Measurements from ENCODE around the gene OPCML. TPM values are rescaled to one million over a fixed set of nuclear protein-coding genes. Genes with fewer than 3 reads are reported as not detected.

Gene OPCML
- total RNA-seq, 1 experiment from 2014 or later, result not detected

- Histone ChIP-seq H3K9me3 (ENCODE audit: low read length) (peaks cover 17% of the 10 kb centered on the region; the same call in 1 of the 2 replicates), H3K36me3 (ENCODE audit: low read depth, low read length) (no peaks in the 10 kb centered on the region), H3F3A (ENCODE audit: low read length, unreplicated experiment) (no peaks in the 10 kb centered on the region), H3K4me3 (ENCODE audit: low read length) (no peak overlapping the region), H3K4me1 (ENCODE audit: insufficient read depth, low read length) (no peaks in the 10 kb centered on the region), H4K20me1 (ENCODE audit: low read length) (no peaks in the 10 kb centered on the region), H2AFZ (ENCODE audit: low read length) (no peak overlapping the region), H3K4me2 (ENCODE audit: low read length) (no peak overlapping the region), H3K9me2 (replicated peaks; ENCODE audit: low read length) (no peaks in the 10 kb centered on the region), H3K79me2 (ENCODE audit: low read length) (no peaks in the 10 kb centered on the region), H3K27ac (ENCODE audit: low read length) (no peak overlapping the region), H3K9ac (ENCODE audit: low read length) (no peak overlapping the region), H3K27me3 (ENCODE audit: low read length) (no peaks in the 10 kb centered on the region)
- ChIA-PET CTCF (no interaction called here), POLR2A (ENCODE audit: unreplicated experiment) (no interaction called here)
- no peak for DNase-seq
- no TSS peak for BruUV-seq (replicated peaks)
- intact Hi-C loops (cut with micrococcal nuclease), result no loop called here
- no peak for TF ChIP-seq EZH2phosphoT487 (IDR thresholded peaks at IDR 0.05; ENCODE audit: borderline replicate concordance, low read length)
- TF ChIP-seq CTCF (conservative IDR thresholded peaks at IDR 0.05; ENCODE audit: low read depth, low read length), result no peak
- no peak for TF ChIP-seq EZH2 (IDR thresholded peaks at IDR 0.05; ENCODE audit: low read length, unreplicated experiment)
- no peak for ATAC-seq
Observed at GRCh38 chr11:133383201-133383600, 149.1 kb downstream of the OPCML start.

GRCh38 chr11:133382131-133382812, 150.0 kb downstream of the OPCML start:
- intact Hi-C loops (cut with micrococcal nuclease), result no loop called here
- no peak overlapping the region for H3K4me3 ChIP-seq (ENCODE audit: low read length)
- no peak overlapping the region for H3K9ac ChIP-seq (ENCODE audit: low read length)
- H3K9me2 ChIP-seq (replicated peaks; ENCODE audit: low read length), result no peaks in the 10 kb centered on the region
- no peaks in the 10 kb centered on the region for H3K27me3 ChIP-seq (ENCODE audit: low read length)
- H2AFZ ChIP-seq (ENCODE audit: low read length), result no peak overlapping the region
- ChIA-PET POLR2A (ENCODE audit: unreplicated experiment) (no interaction called here), CTCF (no interaction called here)
- peaks cover 17% of the 10 kb centered on the region; the same call in 1 of the 2 replicates for H3K9me3 ChIP-seq (ENCODE audit: low read length)
- no TSS peak for BruUV-seq (replicated peaks)
- no peak overlapping the region for H3K4me2 ChIP-seq (ENCODE audit: low read length)
- DNase-seq, result no peak
- H4K20me1 ChIP-seq (ENCODE audit: low read length), result no peaks in the 10 kb centered on the region
- H3F3A ChIP-seq (ENCODE audit: low read length, unreplicated experiment), result no peaks in the 10 kb centered on the region
- TF ChIP-seq EZH2 (IDR thresholded peaks at IDR 0.05; ENCODE audit: low read length, unreplicated experiment) (no peak), EZH2phosphoT487 (IDR thresholded peaks at IDR 0.05; ENCODE audit: borderline replicate concordance, low read length) (no peak), CTCF (conservative IDR thresholded peaks at IDR 0.05; ENCODE audit: low read depth, low read length) (no peak)
- ATAC-seq, result no peak
- H3K27ac ChIP-seq (ENCODE audit: low read length), result no peak overlapping the region
- H3K79me2 ChIP-seq (ENCODE audit: low read length), result no peaks in the 10 kb centered on the region
- H3K4me1 ChIP-seq (ENCODE audit: insufficient read depth, low read length), result no peaks in the 10 kb centered on the region
- no peaks in the 10 kb centered on the region for H3K36me3 ChIP-seq (ENCODE audit: low read depth, low read length)

GRCh38 chr11:133381761-133382130, 150.6 kb downstream of the OPCML start:
- no peaks in the 10 kb centered on the region for H3K9me2 ChIP-seq (replicated peaks; ENCODE audit: low read length)
- no peak overlapping the region for H3K27ac ChIP-seq (ENCODE audit: low read length)
- ChIA-PET CTCF (no interaction called here), POLR2A (ENCODE audit: unreplicated experiment) (no interaction called here)
- H4K20me1 ChIP-seq (ENCODE audit: low read length), result no peaks in the 10 kb centered on the region
- no peaks in the 10 kb centered on the region for H3K4me1 ChIP-seq (ENCODE audit: insufficient read depth, low read length)
- H3K27me3 ChIP-seq (ENCODE audit: low read length), result no peaks in the 10 kb centered on the region
- H3F3A ChIP-seq (ENCODE audit: low read length, unreplicated experiment), result no peaks in the 10 kb centered on the region
- no peak overlapping the region for H3K4me2 ChIP-seq (ENCODE audit: low read length)
- BruUV-seq (replicated peaks), result no TSS peak
- DNase-seq, result no peak
- TF ChIP-seq EZH2phosphoT487 (IDR thresholded peaks at IDR 0.05; ENCODE audit: borderline replicate concordance, low read length) (no peak), EZH2 (IDR thresholded peaks at IDR 0.05; ENCODE audit: low read length, unreplicated experiment) (no peak), CTCF (conservative IDR thresholded peaks at IDR 0.05; ENCODE audit: low read depth, low read length) (no peak)
- no peak overlapping the region for H3K4me3 ChIP-seq (ENCODE audit: low read length)
- no peak overlapping the region for H2AFZ ChIP-seq (ENCODE audit: low read length)
- no peak overlapping the region for H3K9ac ChIP-seq (ENCODE audit: low read length)
- H3K36me3 ChIP-seq (ENCODE audit: low read depth, low read length), result no peaks in the 10 kb centered on the region
- no peaks in the 10 kb centered on the region for H3K79me2 ChIP-seq (ENCODE audit: low read length)
- peaks cover 19% of the 10 kb centered on the region; the same call in 1 of the 2 replicates for H3K9me3 ChIP-seq (ENCODE audit: low read length)
- intact Hi-C loops (cut with micrococcal nuclease), result no loop called here
- ATAC-seq, result no peak

Data from PC-3 (cell line).